Stimulated activated CD4-positive, alpha-beta T cell treated with anti-CD3 and anti-CD28 coated beads, TNF-alpha, amount 100 ng/mL, for 48 hours (primary cell): ENCODE data around the gene BMP6.

Experiments used
- DNase-seq, 3 donors: peaks; one replicate each; pipeline ENCODE4 v3.0.0-alpha.2; 2020; ENCODE audit warnings: low read depth in 3 of 3

Gene BMP6

DNA sequence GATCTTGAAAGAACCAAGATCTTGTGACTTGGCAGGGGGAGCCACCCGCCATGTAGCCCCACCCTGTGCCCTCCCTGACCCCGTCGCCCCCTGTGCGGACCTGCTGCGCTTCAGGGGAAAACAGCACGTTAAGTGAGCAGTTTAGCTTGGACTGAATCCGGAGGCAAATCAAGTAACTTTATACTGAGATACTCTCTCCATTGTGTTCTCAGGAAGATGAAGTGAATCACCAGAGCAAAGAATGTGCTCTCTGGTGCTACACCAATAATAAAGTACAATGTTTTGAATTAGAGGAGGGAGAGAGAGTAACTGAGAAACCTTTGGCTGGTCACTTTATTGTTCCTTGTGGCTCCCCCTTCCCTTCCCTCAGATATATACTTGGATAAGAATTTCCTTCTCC, 101.2 kb downstream of the BMP6 start:
- no peak for DNase-seq

DNA sequence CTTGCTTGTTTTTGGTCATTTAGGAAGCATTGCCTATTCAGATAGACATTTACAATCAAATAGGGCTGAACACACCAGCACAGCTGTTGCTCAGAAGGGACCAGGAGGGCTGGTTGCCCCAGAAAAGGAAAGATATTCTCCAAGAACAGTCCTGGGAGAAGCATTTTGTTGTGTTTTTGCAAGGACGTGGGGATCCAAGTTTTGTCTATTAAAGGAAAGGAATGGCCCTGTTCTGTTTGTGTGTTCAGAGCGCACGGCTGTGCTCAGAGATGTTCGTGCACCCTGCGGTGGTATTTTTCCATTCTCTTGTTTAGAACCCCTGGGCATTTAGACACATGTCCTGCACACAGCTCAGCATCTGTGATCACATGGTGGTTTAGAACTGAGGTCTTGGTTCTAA, 102.2 kb downstream of the BMP6 start:
- DNase-seq, result no peak

DNA sequence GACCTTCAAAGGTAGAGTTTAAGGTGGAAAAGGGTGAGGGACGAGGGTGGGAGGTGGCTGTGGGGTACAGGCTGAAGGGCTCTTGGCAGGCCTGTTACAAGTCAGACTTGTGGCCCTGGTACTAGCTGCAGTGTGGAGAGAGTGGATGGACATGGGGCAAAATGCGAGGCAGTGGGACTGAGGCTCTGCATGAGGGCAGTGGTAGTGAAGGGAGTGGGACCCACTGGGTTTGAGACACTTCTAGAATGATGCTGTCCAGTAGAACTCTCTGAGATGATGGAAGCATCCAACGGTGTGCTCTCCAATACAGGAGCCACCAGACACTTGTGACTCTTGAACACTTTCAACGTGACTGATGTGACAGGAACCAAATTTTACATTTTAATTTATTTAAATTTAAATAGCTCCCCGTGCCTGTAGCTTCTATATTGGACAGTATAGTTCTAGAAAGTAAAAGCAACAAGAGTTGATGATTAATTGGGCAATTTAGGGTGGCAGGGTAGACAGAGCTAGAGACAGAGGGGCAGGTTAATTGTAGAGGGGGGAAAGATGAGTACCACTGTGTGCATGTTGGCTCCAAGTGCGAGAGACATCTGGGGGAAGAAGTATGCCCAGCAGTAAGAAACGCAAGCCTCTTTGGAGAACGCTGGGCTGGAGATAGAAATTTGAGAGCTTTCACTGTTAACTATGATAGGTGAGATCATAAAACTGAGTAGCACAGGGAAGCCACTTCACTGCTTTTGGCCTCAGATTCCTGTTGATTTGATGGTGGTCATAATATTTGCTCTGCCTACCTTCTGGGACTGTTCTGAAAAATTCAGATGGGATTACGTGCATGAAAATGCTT, 107.2 kb downstream of the BMP6 start:
- no peak for DNase-seq

DNA sequence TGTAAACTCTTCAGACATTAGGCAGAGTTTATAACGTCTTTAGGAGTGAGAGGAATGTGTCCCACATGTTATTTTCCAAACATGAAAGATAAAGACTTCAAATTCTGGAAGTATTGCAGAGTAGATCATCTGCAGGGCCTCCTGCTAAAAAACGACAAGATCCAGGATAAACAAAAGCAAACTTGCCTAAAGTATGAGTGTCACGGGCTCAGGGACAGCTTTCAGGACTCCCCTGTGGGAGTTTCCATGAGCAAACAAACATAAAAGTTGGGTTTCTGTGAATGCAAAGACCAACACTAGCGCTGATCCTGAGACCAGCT, 107.8 kb downstream of the BMP6 start:
- DNase-seq, result no peak

DNA sequence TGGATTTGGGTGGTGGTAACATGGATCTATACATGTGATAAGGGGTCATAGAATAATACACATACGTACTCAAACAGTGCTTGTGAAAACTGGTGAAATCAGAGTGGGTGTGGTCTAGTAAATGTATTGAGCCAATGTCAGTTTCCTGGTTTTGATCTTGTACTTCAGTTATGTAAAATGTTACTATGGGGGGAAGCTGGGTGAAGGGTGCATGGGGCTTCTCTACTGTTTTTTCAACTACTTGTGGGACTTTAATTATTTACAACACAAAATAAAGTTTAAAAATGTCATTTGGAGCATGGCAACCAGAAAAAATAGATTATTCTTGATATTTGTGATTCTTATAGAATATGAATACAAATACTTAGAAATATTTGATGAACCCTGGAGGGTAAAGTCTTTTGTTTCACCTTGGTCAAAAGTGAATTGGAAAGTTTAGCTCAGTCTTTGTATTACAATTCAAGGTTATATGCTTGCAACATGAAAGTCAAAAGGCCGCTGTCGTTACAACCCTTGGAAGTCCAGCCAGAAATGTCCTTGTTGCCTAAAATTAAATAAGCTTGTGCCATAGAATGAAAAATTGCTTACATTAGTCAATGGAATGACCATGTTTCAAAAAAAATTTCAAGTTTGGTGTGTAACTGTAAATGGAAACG, 110.6 kb downstream of the BMP6 start:
- no peak for DNase-seq

DNA sequence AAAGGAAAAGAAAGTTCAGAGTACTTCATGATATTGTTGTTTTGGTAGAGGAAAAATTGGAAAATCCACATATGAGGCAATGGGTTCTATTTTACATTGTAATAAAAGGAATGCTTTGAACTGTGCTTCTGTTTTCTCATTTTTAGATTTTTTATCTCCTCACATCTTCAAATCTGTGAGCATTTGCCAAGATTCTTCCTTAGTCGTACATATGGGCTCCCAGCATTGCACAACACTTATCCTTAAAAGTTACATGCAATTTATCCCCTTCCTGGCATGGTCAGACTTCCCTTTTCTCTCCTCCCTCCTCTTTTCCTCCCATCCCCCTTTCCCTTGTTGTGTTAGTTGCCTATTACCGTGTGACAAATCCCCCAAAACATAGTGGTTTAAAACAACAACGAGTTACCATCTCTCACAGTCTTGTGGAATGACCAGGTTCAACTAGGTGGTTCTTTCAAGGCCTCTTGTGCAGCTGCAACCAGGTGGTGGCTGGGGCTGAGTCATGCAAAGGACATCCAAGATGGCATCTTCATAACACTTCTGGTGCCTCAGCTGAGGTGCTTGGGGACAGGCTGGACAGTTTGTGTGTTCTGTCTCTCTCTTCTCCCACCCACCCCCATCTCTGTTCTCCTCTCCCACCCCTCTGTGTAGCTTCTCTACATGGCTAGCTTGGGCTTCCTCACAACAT, 116.0 kb downstream of the BMP6 start:
- no peak for DNase-seq

DNA sequence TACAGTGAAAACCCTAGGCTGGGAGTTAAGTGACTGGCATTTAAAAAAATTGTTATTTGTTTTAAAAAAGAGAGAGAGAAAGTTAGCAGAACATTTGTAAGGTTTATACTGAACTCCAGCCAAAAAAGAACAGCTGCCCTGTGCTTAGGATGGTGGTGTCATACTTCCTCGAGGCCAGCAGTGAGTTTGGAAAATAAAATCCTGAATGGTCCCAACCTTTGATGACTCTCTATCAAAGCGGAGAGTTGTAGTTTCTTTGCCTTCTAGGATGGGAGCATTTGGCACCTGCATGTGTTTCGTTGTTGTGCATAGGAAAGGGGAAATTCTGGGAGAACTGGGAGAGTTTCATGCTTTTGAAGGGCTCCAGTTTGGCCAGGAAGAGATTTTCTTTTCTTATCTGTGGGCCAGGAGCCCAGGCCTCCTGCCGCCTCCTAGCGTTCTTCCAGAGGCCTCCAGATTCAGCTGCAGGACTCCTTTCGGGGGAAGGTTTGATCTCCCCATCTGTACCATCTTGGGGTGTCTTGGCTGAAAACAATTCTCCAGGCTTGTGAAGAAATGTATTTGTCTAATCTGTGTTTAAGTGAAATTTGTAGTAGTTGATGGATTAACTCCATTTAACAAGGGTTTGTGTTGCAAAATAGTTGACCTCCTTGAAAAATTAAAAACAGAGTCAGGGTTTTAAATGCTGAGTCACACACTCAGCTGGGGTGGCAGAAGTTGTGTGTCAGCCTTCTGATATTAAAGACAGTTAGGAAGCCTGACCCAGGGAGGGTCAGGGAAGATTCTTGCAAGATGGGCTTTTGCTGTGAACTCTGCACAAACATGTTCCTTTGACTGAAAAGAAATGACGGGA, 121.3 kb downstream of the BMP6 start:
- no peak for DNase-seq

DNA sequence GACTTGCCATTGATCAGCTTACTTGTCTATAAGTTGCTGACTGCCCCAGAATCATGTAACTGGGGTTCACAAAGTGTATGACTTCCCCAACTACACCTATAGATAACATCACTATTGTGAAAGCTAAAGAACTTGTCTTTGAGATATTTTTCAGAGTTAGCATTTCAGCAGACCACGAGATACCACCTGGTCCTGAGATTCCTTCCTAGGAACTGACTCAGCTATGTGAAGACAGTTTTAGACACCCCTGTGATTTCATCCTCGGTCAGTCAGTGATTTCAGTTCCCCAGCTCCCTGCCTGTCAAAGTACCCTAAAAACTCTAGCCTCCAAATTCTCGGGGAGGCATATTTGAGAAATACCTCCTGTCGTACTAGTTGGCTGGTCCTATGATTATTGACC, 122.3 kb downstream of the BMP6 start:
- no peak for DNase-seq

DNA sequence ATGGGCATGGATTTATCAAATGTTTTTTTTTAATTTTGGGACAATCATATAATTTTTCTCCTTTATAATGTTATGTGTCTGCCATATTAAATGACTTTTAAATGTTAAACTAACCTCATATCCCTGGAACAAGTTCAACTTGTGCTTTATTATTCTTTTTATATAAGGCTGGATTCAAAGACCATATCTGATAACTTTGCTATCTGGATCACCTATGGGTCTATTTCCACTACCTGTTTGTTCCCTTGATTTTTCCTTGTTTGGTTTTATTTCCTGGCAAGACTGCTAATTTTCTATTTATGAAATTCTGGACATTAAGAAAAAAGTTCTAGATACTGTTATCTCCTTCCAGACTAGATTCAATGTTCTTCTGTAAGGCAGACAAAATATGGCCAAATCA, 125.9 kb downstream of the BMP6 start:
- DNase-seq, result no peak

DNA sequence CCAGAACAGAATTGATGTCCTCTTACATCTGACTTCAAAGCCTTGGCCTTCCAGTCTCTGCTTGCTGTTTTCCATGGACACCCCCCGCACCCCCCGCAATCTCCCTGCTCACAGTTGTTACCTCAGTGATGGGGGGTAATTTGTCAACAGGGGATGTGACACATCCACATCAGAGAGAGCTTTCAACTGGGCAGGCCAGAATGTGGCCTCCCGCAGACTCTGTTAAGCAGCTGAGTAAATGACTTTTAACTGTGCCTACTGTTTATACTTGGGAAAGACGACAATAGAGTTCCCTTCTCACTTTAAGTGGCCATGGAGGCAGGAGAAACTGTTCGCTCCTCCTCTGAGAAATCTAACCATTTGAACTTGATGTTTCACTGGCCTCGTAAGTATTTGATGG, 133.7 kb downstream of the BMP6 start:
- no peak for DNase-seq

DNA sequence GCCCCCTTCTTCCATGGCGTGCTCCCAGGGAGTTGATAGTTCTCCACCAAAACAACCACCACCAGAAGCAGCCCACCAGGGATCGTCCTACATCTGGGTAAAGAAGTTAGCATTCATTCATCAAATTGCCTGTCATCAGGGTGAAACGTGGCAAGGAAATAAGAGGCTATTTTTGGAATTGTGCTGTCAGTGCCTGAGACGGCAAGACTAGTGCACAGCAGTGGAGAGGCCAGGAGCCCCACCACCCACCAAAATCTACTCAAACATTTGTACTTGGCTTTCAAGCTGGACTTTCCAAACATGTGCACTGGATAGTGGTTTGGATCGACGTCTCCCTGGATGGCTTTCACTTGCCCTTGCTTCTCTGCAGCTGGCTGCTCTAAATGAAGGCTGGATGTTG, 139.9 kb downstream of the BMP6 start:
- DNase-seq, result no peak

DNA sequence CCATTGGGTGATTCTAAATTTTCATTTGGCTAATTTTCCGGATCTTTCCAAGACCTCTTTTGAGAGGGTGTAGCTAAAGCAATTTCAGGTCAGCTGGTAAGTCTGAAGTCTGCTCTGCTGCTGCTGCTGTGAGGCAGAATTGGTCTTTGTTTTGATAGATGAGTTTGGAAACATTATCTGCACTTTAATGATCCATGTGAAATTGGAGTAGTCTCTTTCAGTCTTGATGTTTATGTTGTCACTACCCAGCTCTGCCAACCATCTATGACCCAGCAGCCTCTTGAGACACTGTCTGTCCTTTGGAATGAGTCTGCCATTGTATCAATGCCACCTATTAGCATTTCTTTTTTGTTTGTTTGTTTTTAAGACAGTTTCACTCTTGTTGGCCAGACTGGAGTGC, 140.6 kb downstream of the BMP6 start:
- no peak for DNase-seq

DNA sequence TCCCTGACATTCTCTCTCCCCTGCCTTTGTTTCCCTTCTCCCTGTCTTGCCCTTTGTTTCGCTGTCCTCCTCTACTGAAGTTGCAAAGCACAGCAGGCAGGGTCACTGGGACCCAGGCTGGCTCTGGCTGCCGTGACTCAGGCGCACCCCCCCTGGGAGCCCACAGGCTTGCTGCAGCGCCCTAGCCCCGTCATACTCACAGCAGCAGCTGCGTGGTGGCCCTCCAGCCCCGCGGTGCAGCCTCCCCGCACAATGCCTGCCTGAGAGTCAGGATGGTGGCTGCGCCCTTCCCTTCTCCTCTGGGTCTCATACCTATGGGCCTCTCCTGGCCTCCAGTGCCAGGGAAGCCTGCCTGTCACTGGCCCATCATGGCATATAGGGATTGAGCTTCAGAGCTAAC, 143.0 kb downstream of the BMP6 start:
- no peak for DNase-seq

DNA sequence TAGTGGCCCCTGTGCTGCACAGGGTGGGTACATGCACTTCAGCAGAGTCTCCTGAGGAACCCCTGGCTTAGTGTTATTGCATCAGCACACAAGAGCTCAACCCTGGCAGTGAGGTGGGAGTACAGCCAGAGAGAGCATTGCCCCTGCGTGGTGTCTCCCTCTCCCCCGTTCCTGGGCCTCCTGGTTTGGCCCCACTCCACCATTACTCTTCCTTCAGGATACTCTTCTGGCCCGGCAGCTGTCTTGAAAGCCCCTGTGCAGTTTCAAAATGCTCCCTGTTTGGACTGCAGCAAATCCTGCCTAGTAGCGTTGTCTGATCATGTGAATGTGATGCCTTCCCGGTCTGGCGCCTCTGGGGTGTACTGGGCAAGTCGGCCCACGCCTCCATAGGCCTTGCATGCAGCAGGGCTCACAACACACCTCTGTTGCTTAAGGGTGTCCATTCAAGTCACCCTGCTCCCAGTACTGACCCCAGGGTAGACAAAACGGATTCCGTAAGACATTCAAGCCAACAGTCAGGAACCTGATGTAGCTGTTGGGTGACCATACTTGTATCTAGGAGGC, 152.6 kb downstream of the BMP6 start:
- no peak for DNase-seq

DNA sequence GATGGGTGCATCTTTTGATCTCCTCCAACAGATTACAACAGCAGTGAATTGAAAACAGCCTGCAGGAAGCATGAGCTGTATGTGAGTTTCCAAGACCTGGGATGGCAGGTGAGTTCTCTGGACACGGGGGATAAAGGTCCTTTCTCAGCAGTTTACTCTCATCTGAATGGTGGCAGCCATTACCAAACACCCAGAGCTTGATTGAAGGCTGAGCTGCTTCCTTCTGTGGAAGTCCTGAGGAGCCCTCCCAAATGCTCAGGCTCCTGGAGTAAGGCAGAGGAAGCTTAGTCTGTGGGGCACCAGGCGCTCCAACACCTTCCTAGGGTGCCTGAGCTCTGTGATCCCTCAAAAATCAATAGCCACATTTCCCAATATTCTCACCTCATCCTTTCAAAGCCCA, 153.1 kb downstream of the BMP6 start:
- no peak for DNase-seq

DNA sequence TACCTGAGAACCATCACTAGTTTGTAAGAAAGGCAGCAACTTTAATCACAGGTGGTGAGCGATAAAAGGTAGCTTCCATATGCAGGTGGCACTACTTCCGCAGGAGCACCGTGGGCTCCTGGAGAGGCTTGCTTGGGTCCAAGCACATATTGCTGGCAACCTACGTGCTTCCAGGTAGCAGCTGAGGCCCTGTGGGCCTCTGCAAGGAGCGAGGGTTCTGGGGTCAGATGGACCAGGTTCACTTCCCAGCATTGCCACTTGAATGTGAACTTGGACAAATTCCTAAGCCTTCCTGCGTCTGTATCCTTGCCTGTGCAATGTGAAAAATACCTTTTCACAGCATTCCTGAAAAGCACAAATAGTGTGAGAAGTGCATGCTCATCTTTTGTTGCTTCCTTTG, 153.7 kb downstream of the BMP6 start:
- no peak for DNase-seq

DNA sequence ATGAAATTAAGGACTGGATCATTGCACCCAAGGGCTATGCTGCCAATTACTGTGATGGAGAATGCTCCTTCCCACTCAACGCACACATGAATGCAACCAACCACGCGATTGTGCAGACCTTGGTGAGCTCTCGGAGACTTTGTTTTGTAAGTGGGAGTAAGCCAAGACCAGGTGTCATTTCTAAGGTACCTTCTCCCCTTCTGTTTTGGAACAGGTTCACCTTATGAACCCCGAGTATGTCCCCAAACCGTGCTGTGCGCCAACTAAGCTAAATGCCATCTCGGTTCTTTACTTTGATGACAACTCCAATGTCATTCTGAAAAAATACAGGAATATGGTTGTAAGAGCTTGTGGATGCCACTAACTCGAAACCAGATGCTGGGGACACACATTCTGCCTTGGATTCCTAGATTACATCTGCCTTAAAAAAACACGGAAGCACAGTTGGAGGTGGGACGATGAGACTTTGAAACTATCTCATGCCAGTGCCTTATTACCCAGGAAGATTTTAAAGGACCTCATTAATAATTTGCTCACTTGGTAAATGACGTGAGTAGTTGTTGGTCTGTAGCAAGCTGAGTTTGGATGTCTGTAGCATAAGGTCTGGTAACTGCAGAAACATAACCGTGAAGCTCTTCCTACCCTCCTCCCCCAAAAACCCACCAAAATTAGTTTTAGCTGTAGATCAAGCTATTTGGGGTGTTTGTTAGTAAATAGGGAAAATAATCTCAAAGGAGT, 154.2 kb downstream of the BMP6 start:
- DNase-seq, result no peak

DNA sequence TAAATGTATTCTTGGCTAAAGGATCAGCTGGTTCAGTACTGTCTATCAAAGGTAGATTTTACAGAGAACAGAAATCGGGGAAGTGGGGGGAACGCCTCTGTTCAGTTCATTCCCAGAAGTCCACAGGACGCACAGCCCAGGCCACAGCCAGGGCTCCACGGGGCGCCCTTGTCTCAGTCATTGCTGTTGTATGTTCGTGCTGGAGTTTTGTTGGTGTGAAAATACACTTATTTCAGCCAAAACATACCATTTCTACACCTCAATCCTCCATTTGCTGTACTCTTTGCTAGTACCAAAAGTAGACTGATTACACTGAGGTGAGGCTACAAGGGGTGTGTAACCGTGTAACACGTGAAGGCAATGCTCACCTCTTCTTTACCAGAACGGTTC, 154.8 kb downstream of the BMP6 start:
- DNase-seq, result no peak

DNA sequence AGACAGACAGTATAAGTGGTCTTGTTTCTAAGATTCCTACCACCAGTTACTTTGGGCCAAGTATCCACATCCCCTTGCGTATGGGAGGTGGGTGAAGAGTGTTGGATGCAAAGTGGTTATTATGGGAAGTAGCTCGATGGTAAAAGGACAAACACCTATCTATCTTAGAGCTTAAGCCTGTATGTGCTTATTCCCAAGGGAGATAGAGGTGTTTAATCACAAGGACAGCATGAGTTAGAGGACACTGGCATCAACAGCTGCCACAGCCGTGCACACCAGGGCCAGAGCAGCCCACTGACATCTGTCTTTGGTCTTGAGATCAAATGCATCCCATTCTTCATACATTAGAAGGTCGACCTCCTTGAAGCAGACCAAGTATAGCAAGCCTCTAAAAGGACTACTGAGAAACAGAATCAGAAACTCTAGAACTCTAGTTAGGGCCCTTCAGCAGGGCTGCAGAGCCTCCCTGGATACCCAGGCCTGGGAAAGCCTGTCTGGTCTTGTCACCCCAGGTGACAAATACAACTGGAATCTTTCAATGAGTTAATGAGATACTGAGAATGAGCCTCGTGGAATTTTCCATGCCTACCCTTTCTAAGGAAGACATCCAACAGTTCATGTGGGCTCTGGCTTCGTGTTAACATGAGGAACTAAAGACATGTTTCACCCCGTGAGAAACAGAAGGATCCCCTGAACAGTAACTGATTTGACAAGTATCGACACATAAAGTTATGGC, 156.0 kb downstream of the BMP6 start:
- no peak for DNase-seq

DNA sequence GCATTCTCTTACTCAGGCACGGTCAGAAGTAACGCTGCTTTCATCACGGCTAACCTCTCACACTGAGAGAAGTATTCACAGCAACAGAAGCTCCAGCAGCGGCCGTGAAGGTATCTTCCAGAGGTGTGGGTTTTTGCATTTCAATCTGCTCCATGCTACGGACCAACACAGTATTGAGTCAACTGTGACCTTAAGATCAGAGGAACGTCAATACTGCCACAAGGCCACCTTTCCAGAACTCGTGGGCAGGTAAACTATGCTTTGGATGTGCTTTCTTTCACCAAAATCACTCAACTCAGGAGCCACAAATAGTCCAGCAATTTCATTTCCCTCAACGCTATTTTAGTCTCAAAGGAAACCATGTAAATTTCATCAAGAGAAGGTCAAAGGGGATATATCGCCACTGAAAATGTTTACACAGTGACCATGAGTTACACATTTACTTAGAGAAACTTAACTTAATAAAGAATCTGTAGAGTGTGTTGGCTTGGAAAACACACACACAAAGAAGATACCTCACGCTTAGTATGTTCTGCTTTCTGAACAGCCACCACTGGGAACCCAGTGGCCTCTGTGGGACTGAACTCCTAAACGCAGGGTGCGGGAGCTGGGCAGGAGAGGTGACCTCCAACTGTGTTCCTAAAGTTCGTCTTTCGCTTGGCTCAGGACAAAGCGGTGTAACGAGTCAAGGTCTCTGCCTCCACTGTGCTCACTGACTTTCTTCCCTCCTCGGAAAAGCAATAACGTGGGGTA, 156.8 kb downstream of the BMP6 start:
- DNase-seq, result no peak
